SW 1271 (cell line): ENCODE results near the gene KCNQ1OT1.

Source experiments
- DNase-seq, 2 experiments: peaks; one replicate each; lab custom pipeline; 2025; lab: John Stamatoyannopoulos, UW

The KCNQ1OT1 gene

DNA sequence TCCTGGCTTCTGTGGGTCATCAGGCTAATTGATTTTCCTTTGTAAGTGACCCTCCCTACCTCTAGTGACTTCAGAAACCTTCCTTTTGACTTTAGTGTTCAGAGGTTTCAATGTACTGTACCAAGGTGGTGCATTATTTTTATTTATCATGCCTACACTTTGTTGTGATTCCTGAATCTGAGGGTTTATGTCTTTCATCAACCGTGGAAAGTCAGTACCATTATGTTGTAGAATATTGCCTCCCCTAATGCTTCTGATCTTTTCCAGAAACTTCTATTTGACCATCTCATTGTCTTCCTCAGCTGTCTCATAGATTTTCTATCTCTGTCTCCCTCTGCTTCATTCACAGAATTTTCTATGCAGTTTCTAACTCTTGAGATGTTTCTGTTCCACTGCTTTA, 105.5 kb downstream of the KCNQ1OT1 start:
- DNase-seq: no peak

DNA sequence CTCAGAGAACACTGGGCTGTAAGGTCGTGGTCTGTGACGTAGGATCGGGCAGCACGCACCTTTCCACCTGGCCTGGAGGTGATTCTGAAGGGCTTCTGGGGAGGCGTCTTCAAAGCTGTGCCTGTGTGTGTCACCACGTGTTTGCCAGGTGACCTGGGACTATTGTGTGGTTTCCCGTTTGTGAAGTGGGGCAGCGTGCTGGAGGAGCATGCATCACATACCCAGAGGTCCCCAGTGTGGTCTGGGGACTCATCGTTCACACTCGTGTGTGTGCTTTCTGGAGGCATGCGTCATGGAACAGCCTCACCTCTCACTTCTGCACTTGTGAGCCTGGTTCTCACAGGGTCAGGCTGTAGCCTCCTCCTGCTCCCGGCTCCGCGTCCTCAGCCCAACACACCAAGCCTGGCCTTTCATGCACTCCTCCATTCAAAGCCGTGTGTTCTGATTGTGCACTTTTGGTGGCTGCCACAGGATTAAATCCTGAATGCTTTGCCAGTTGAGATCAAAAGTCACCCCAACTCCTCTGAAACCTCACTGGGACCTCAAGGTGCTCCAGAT, 106.3 kb downstream of the KCNQ1OT1 start:
- DNase-seq: no peak

GRCh38 chr11:2592559-2593392, 107.0 kb downstream of the KCNQ1OT1 start:
- no peak for DNase-seq

- no peak for DNase-seq
Measured at GRCh38 chr11:2591805-2592204, 108.0 kb downstream of the KCNQ1OT1 start.

DNA sequence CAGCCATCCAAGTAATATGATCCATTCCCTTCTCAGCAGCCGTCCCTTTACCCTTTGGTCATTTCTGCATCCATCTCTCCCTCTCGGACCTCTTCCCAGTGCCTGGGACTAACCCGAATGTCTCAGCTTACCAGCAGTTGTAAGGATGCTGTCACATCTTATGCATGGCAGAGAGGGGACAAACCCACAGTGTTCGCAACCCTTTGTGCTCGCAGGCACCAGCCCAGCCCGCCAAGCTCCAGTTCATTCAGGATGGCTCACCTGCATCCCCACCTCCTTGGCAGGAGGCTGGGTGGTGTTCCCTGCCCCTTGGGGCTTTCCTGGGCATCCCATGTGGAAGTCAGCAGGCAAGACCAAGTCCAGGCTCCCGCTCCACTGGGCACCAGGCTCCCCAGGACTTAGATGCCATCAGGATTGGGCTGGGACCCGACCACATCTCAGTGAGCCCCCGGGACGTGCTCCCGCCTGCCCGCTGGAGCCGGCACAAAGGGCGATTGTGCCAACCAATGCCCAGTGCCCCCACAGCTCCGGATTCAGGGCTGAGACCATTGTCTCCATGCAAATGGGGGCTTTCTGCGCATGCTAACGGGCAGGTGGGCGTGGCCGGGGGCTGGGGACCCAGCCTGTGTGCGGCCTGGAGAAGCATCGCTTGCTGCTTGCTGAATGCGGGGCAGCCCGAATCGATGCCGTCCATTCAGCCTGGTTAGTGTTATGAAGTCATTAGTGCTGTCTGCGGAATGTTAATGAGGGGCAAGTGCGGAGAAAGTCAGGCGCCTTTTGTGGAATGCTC, 108.6 kb downstream of the KCNQ1OT1 start:
- DNase-seq: no peak

DNA sequence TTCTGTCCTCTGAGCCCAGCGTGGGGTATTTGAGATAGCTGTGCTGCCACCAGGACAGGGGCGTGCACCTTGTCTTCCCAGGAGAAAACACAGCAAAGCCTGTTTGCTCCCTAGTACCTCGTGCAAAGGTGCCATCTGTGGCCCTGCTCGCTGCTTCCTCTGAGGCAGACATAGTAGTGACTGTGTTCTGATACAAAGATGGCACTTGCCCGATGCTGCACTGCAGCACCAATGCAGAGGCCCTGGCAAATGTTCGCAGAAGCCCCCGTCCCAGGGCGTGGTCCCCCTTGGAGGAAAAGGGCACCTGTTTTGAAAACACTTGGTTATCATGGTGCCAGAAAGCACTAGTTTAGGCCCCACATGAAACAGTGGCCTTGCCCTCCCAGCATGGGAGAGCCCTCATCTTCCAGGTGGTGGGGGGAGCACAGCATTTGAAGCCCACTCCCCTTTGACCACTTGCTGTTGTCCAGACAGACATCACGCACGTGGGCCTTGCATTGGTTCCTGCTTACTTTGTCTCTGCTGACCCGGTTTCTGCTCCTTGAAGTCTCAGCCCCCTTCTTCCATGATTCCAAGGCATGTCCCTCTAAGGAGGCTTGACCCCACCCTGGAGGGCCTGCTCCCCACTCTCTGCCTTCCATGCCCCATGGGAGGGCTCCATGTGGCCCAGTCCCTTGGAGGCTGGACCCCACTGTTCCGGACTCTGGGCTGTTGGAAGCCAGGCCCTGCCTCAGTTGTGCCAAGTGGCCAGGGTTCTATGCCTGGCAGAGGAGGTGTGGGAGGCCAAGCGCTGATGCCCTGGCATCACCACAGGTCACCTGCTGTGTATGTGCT, 109.4 kb downstream of the KCNQ1OT1 start:
- DNase-seq: no peak

- no peak for DNase-seq
Measured at GRCh38 chr11:2589538-2589934, 110.3 kb downstream of the KCNQ1OT1 start.

DNA sequence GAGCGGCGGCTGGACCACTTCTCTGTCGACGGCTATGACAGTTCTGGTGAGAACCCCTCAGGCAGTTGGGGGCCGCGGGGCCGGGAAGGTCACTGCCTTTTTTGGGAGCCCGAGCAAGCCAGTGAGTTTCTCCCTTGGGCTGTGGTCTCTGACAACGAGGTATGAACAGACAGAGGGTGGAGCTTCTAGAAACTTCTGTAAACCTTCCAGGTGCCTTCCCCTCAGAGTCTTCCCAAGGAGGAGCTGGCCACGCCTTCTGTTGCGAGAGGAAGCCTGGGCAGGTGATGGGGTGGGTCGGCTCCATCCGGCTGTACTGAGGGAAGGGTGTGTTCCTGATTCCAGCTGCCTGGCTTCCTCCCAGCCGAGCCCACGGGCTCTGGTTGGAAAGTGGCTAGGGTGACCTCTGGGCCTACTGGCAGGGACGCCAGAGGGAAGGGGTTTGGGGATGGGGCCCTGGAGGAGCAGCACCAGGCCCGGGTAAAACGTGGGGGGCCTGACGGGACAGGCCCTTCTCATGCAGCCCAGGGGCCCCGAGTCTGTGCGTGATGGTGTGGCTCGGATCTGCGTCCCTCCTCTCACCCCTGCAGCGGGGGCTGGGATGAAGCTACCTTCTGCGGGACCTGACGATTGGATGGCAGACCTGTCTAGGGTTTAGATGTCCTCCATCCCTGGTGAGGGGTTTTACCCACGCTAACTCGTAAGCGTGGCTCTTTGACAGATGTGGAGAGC, 110.8 kb downstream of the KCNQ1OT1 start:
- DNase-seq: no peak

GRCh38 chr11:2587976-2588748, 111.6 kb downstream of the KCNQ1OT1 start:
- no peak for DNase-seq

- DNase-seq: no peak
Measured at GRCh38 chr11:2587132-2587930, 112.5 kb downstream of the KCNQ1OT1 start.

GRCh38 chr11:2586793-2587131, 113.0 kb downstream of the KCNQ1OT1 start:
- no peak for DNase-seq

DNA sequence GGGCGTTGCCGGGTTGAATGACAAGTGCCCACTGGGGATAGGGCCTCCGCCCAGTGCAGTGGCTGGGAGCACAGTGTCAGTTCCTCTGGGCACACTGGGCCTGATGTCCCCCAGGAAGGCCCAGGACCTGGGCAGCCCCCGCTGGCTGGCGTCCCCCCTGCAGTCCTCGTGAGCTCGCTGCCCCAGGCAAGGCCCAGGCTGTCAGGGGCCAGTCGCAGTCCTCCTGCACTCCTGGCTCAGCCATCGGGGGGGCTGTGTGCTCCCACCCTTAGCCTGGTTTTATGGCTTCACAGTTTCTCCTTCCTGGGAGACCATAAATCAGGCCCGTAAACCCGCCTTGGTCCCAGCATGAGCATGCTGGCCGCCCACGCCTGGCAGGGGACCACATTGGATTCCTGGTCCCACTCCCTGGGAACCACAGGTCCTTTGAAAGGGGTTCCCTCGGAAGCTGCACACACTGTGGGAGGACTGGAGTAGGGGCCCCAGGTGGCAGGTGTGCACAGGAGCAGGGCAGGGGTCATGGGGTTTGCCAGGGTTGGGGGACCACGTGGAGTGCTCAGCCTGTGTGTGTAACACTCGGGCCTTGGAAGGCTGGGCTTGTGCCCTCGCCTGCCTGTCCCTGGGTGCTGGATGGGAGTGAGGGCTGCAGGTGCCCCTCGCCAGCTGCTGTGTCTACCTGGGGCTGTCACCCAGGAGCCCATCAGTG, 113.6 kb downstream of the KCNQ1OT1 start:
- no peak for DNase-seq

- DNase-seq: no peak
Measured at GRCh38 chr11:2585566-2586086, 114.2 kb downstream of the KCNQ1OT1 start.

- DNase-seq: no peak
Measured at GRCh38 chr11:2584812-2585565, 114.8 kb downstream of the KCNQ1OT1 start.

- no peak for DNase-seq
Measured at GRCh38 chr11:2584434-2584811, 115.4 kb downstream of the KCNQ1OT1 start.

- DNase-seq: no peak
Measured at GRCh38 chr11:2583605-2583958, 116.2 kb downstream of the KCNQ1OT1 start.

DNA sequence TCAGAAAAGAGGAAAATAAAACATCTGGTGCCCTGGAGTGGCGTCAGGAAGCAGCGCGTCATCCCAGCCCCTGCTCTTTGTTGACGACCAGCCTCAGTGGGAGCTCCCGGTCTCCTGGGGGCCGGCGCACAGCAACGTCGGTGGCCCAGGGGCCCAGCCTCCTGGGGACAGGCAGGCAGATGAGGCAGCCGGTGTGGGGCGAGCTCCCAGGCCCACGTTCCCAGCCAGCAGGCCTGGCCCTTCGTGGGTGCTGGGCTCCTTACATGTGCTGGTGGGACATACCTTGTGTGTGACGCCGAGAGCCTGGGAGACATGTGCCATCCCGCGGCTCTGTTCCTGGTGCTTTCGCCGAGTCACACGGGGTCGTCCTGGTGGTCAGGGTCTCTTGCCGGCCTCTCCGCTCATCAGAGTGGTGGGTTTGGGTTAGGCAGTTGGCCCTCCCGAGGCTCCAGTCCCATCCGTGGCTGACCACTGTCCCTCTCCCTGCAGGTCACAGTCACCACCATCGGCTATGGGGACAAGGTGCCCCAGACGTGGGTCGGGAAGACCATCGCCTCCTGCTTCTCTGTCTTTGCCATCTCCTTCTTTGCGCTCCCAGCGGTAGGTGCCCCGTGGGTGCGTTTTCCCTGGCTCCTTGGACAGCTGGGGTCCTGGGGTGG, 116.7 kb downstream of the KCNQ1OT1 start:
- no peak for DNase-seq
